GM12878 (cell line): ENCODE data around the gene FOXJ1. TPM values are rescaled to one million over a fixed set of nuclear protein-coding genes. Genes with fewer than 3 reads are reported as not detected.

Experiments used
- ATAC-seq: fragments of 200-7000 bp; cut with Tn5 transposase; 3 replicates; pipeline ENCODE4 v1.9.1; 2020; ENCODE audit warnings: mild to moderate bottlenecking, moderate library complexity
- BruUV-seq: library from RNA; stranded (reverse); fragments of 400-500 nt; replicated peaks from 2 replicates; lab custom pipeline; 2021; lab: Mats Ljungman, UMichigan
- CTCF ChIA-PET: fragments of 300-600 bp; sonication (Branson Sonifier 250); formaldehyde crosslinking; extraction: SDS; loops from one replicate; lab custom pipeline; 2021; ENCODE audit warnings: inconsistent platforms; lab: Yijun Ruan, JAX
- POLR2A ChIA-PET: fragments of 350-600 bp; formaldehyde crosslinking; extraction: SDS; loops from one replicate; lab custom pipeline; 2021; ENCODE audit warnings: inconsistent platforms; lab: Charles Lee
- RAD21 ChIA-PET: fragments of 300-600 bp; sonication (Branson Sonifier 250); formaldehyde crosslinking; loops from one replicate; lab custom pipeline; 2023; ENCODE audit warnings: antibody characterized with exemption; ENCODE audit not compliant: unreplicated experiment; lab: Charles Lee
- SMC1A ChIA-PET: fragments of 300-600 bp; sonication (Branson Sonifier 250); formaldehyde crosslinking; loops from one replicate; lab custom pipeline; 2023; ENCODE audit not compliant: unreplicated experiment, uncharacterized antibody; lab: Charles Lee
- DNase-seq: peaks from one replicate; pipeline ENCODE4 v3.0.0-alpha.2; 2011; ENCODE audit warnings: low read depth, low spot score
- FAIRE-seq: peaks from 3 replicates; lab custom pipeline; 2011; peaks lifted over from hg19 to GRCh38; lab: Jason Lieb, UNC
- H2AFZ ChIP-seq: 2 replicates; pipeline ENCODE4 v1.6.0; 2011; ENCODE audit warnings: low read depth, low read length, control low read depth; ENCODE audit not compliant: control insufficient read depth
- H3K27ac ChIP-seq: 2 replicates; pipeline ENCODE4 v1.5.1; 2011; ENCODE audit warnings: control low read depth; ENCODE audit not compliant: control insufficient read depth, insufficient read depth
- H3K27me3 ChIP-seq, 2 experiments: replicated peaks in 1 of 2; 2 replicates each; pipeline versions ENCODE4 v1.6.0 to v1.6.1; 2011; ENCODE audit warnings: low read length in 1 of 2; ENCODE audit not compliant: control insufficient read depth in 2 of 2, insufficient read depth in 2 of 2
- H3K36me3 ChIP-seq, 2 experiments: 2 replicates each; pipeline ENCODE4 v1.5.1; 2011; ENCODE audit warnings: low read length in 1 of 2; ENCODE audit not compliant: control insufficient read depth in 2 of 2, insufficient read depth in 2 of 2
- H3K4me1 ChIP-seq: 2 replicates; pipeline ENCODE4 v1.6.1; 2011; ENCODE audit warnings: mild to moderate bottlenecking, low read length, moderate library complexity, mixed read lengths; ENCODE audit not compliant: control insufficient read depth, insufficient read depth
- H3K4me2 ChIP-seq: 2 replicates; pipeline ENCODE4 v1.6.0; 2011; ENCODE audit warnings: control low read depth; ENCODE audit not compliant: control insufficient read depth, insufficient read depth
- H3K4me3 ChIP-seq: fragments of 200-600 bp; sonication (generic); 2 replicates; pipeline ENCODE4 v1.5.1; 2016
- H3K79me2 ChIP-seq: 2 replicates; pipeline ENCODE4 v1.6.0; 2011; ENCODE audit warnings: low read length; ENCODE audit not compliant: control insufficient read depth, insufficient read depth
- H3K9ac ChIP-seq: 2 replicates; pipeline ENCODE4 v1.8.0; 2011; ENCODE audit warnings: low read length, control low read depth, mixed read lengths; ENCODE audit not compliant: control insufficient read depth, insufficient read depth
- H3K9me3 ChIP-seq: replicated peaks from 3 replicates; pipeline ENCODE4 v1.5.1; 2011; ENCODE audit warnings: mild to moderate bottlenecking, low read length; ENCODE audit not compliant: control insufficient read depth, insufficient read depth
- H4K20me1 ChIP-seq: 2 replicates; pipeline ENCODE4 v1.6.0; 2011; ENCODE audit not compliant: control insufficient read depth, insufficient read depth
- BHLHE40 ChIP-seq, 2 experiments: fragments of 450-650 bp in 1 of 2; IDR thresholded peaks; 2 replicates each; pipeline ENCODE4 v1.6.1; 2011 to 2017; ENCODE audit warnings: low read depth in 2 of 2, borderline replicate concordance in 1 of 2, improper control_type of control experiment in 1 of 2, low read length in 1 of 2, mild to moderate bottlenecking in 1 of 2
- GATAD2B ChIP-seq: fragments of 450-650 bp; conservative IDR thresholded peaks from 2 replicates; pipeline ENCODE4 v1.6.1; 2017; ENCODE audit warnings: low read depth, mild to moderate bottlenecking, moderate library complexity
- IKZF2 ChIP-seq, 2 experiments: fragments of 450-650 bp; IDR thresholded peaks; 2 replicates each; pipeline ENCODE4 v1.6.1; 2017; ENCODE audit warnings: mild to moderate bottlenecking in 2 of 2, moderate library complexity in 2 of 2
- JUNB ChIP-seq: IDR thresholded peaks from 2 replicates; pipeline ENCODE4 v1.6.1; 2016; ENCODE audit warnings: antibody characterized with exemption, mild to moderate bottlenecking
- JUND ChIP-seq: IDR thresholded peaks from 2 replicates; pipeline ENCODE4 v1.6.1; 2012; ENCODE audit warnings: low read depth, mild to moderate bottlenecking, low read length, improper control_type of control experiment, moderate library complexity
- MAX ChIP-seq: IDR thresholded peaks from 2 replicates; pipeline ENCODE4 v1.6.1; 2012; ENCODE audit warnings: low read depth, low read length, improper control_type of control experiment
- PAX5 ChIP-seq: IDR thresholded peaks from 2 replicates; pipeline ENCODE4 v1.6.1; 2011; ENCODE audit warnings: low read depth, low read length, borderline replicate concordance
- RCOR1 ChIP-seq: conservative IDR thresholded peaks from 2 replicates; pipeline ENCODE4 v1.6.1; 2012; ENCODE audit warnings: low read depth, low read length, improper control_type of control experiment
- SMC3 ChIP-seq: IDR thresholded peaks from 2 replicates; pipeline ENCODE4 v1.6.1; 2011; ENCODE audit warnings: low read length, improper control_type of control experiment, borderline replicate concordance
- SP1 ChIP-seq: IDR thresholded peaks from one replicate; pipeline ENCODE4 v1.6.1; 2011; ENCODE audit warnings: low read depth, low read length
- SREBF2 ChIP-seq: IDR thresholded peaks from 2 replicates; pipeline ENCODE4 v1.6.1; 2012; ENCODE audit warnings: mild to moderate bottlenecking, low read length
- STAT1 ChIP-seq: fragments of 450-650 bp; conservative IDR thresholded peaks from 2 replicates; pipeline ENCODE4 v1.6.1; 2014; ENCODE audit warnings: antibody characterized with exemption, mild to moderate bottlenecking
- TBL1XR1 ChIP-seq: IDR thresholded peaks from 2 replicates; pipeline ENCODE4 v1.6.1; 2012; ENCODE audit warnings: low read depth, low read length, improper control_type of control experiment
- YY1 ChIP-seq: IDR thresholded peaks from 2 replicates; pipeline ENCODE4 v1.6.1; 2011; ENCODE audit warnings: low read depth, mild to moderate bottlenecking, low read length
- ZBTB11 ChIP-seq: fragments of 450-650 bp; formaldehyde crosslinking; IDR thresholded peaks from 2 replicates; pipeline ENCODE4 v1.5.0; 2022; ENCODE audit warnings: mild to moderate bottlenecking, missing genetic modification characterization
- ZSCAN29 ChIP-seq: fragments of 450-650 bp; IDR thresholded peaks from 2 replicates; pipeline ENCODE4 v1.6.1; 2017; ENCODE audit warnings: mild to moderate bottlenecking, moderate library complexity
- WGBS: methylation state at CpG from one replicate; pipeline ENCODE4 v1.1.6; 2016; ENCODE audit warnings: low lambda C conversion rate; ENCODE audit not compliant: insufficient replicate concordance, insufficient coverage; ENCODE audit errors: missing lambda C conversion rate; 5-methylcytosine and 5-hydroxymethylcytosine counted together
- in situ Hi-C: fragments of 300-500 bp; cut with MboI; formaldehyde crosslinking; loops from 9 replicates; pipeline ENCODE4 v1.14.3; 2018; ENCODE audit warnings: mixed read lengths
- intact Hi-C: fragments of 100-400 bp; cut with micrococcal nuclease; formaldehyde crosslinking; loops from one replicate; pipeline ENCODE4 v1.14.2; 2022; ENCODE audit not compliant: unreplicated experiment
- polyA plus RNA-seq, 11 experiments: library from polyadenylated mRNA; depleted of rRNA in 4 of 11; unstranded in 6 of 11; stranded (reverse) in 5 of 11; fragments of >200 nt; fragmentation: Nextera tagmentation in 4 of 11; fragmentation: Illumina TruSeq in 1 of 11; extraction: Ambion mirVana in 4 of 11; extraction: Trizol in 1 of 11; gene quantifications; 1 replicate in 1 of 11; 2 replicates in 10 of 11; pipeline versions ENCODE4 v1.2.1 to v1.2.3, GENCODE V29; 2011 to 2016; ENCODE audit warnings: inconsistent platforms in 2 of 11, missing spikeins in 2 of 11, low read depth in 1 of 11
- total RNA-seq, 4 experiments: library from RNA; depleted of rRNA in 3 of 4; stranded (reverse); fragments of >200 nt in 3 of 4; fragmentation: Illumina TruSeq in 1 of 4; extraction: Trizol in 1 of 4; gene quantifications; 2 replicates each; pipeline versions ENCODE4 v1.2.1 to v1.2.3, GENCODE V29; 2013 to 2021
- TF ChIP-seq, protein P1 (sequence below): fragments of 450-650 bp; IDR thresholded peaks from 2 replicates; pipeline ENCODE4 v1.6.1; 2014; ENCODE audit warnings: mild to moderate bottlenecking
- TF ChIP-seq, protein P2 (sequence below): IDR thresholded peaks from 2 replicates; pipeline ENCODE4 v1.6.1; 2011; ENCODE audit warnings: borderline replicate concordance, low read depth, mild to moderate bottlenecking, moderate library complexity, mixed read lengths, low read length; ENCODE audit not compliant: insufficient read depth; ENCODE audit errors: extremely low read length

The FOXJ1 gene
- total and polyA plus RNA-seq, 10 of the 15 experiments (the other 5 are each of a cell fraction or from before 2014, with no cell fraction given) = not detected

GRCh38 chr17:76139801-76140660 is 1.0 kb downstream of the FOXJ1 start:
- Histone ChIP-seq H2AFZ (no peak overlapping the region; the same call in 1 of the 2 replicates), H3K27ac (no peak overlapping the region), H4K20me1 (no peaks in the 10 kb centered on the region), H3K4me1 (peaks cover 20% of the 10 kb centered on the region), H3K79me2 (no peaks in the 10 kb centered on the region), H3K4me2 (peak overlapping the region; percentile 64), H3K9ac (no peak overlapping the region), H3K27me3 (peaks cover 5 to 11% of the 10 kb centered on the region in 2 experiments), H3K4me3 (peak overlapping the region; percentile 12; the same call in 1 of the 2 replicates), H3K9me3 (no peaks in the 10 kb centered on the region), H3K36me3 (no peaks in the 10 kb centered on the region)
- intact Hi-C loops = no loop called here
- CTCF ChIA-PET = interaction anchor here (0.8 to 1.1 kb wide), 2 partner anchors 16 to 39 kb away, joined by 3 read pairs; no protein-coding TSS in a partner anchor
- WGBS = 22% methylated on average over 67 of the region's 78 CpGs
- FAIRE-seq (no peak), ATAC-seq (peak; percentile 24; the same call in 2 of the 3 replicates), DNase-seq (no peak)
- BruUV-seq = no TSS peak
- in situ Hi-C loops = no loop called here
- RAD21 ChIA-PET = interaction anchor here (0.8 kb wide), 1 partner anchor 129 kb away, joined by 3 read pairs; no protein-coding TSS in a partner anchor
- POLR2A ChIA-PET = no interaction called here
- SMC1A ChIA-PET = interaction anchor here (0.6 to 0.8 kb wide), 2 partner anchors 39 to 139 kb away, joined by 3 read pairs; no protein-coding TSS in a partner anchor
- TF ChIP-seq STAT1 (no peak), GATAD2B (no peak), RCOR1 (no peak), ZBTB11 (CRISPR knock-in tag) (no peak), PAX5 (no peak), TBL1XR1 (no peak), SMC3 (peak; percentile 4; the same call in 1 of the 2 replicates), BHLHE40 (IDR thresholded peaks at IDR 0.05; ENCODE audit: borderline replicate concordance in 1 of 2, low read depth in 2 of 2, low read length in 1 of 2) (peak in 1 of 2 experiments; percentile 45; a peak in 2 of 4 replicates), YY1 (0 out of 2 replicates have a peak, but pooled peaks have one; percentile 28), IKZF2 (IDR thresholded peaks at IDR 0.05) (no peak), ZSCAN29 (no peak), SP1 (no peak), JUND (no peak), JUNB (no peak), MAX (no peak), SREBF2 (no peak)
- TF ChIP-seq, protein P1, sequence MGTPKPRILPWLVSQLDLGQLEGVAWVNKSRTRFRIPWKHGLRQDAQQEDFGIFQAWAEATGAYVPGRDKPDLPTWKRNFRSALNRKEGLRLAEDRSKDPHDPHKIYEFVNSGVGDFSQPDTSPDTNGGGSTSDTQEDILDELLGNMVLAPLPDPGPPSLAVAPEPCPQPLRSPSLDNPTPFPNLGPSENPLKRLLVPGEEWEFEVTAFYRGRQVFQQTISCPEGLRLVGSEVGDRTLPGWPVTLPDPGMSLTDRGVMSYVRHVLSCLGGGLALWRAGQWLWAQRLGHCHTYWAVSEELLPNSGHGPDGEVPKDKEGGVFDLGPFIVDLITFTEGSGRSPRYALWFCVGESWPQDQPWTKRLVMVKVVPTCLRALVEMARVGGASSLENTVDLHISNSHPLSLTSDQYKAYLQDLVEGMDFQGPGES = no peak
- TF ChIP-seq, protein P2, sequence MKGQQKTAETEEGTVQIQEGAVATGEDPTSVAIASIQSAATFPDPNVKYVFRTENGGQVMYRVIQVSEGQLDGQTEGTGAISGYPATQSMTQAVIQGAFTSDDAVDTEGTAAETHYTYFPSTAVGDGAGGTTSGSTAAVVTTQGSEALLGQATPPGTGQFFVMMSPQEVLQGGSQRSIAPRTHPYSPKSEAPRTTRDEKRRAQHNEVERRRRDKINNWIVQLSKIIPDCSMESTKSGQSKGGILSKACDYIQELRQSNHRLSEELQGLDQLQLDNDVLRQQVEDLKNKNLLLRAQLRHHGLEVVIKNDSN = no peak
